GM23338 (cell line): Measurements from ENCODE around the gene ZSCAN9. TPM values are rescaled to one million over a fixed set of nuclear protein-coding genes. Genes with fewer than 3 reads are reported as not detected.

Source experiments
- ATAC-seq: fragments of 200-7000 bp; cut with Tn5 transposase; 3 replicates; pipeline ENCODE4 v1.9.1; 2020
- DNase-seq: peaks from one replicate; pipeline ENCODE4 v3.0.0-alpha.2; 2015; ENCODE audit warnings: low spot score
- H2AFZ ChIP-seq: fragments of 200-600 bp; sonication (generic); 2 replicates; pipeline ENCODE4 v1.8.0; 2016; ENCODE audit warnings: antibody characterized with exemption, mild to moderate bottlenecking, moderate library complexity
- H3F3A ChIP-seq: fragments of 200-600 bp; sonication (generic); replicated peaks from 2 replicates; pipeline ENCODE4 v1.8.0; 2017; ENCODE audit warnings: antibody characterized with exemption, mixed run types, low read depth
- H3K27ac ChIP-seq: fragments of 200-600 bp; sonication (generic); 2 replicates; pipeline ENCODE4 v1.6.1; 2016; ENCODE audit warnings: low read depth
- H3K27me3 ChIP-seq: fragments of 200-600 bp; sonication (generic); 2 replicates; pipeline ENCODE4 v1.8.0; 2016; ENCODE audit warnings: mild to moderate bottlenecking, mixed run types, moderate library complexity; ENCODE audit not compliant: insufficient read depth
- H3K36me3 ChIP-seq: fragments of 200-600 bp; sonication (generic); 2 replicates; pipeline ENCODE4 v1.8.0; 2016; ENCODE audit warnings: mild to moderate bottlenecking; ENCODE audit not compliant: insufficient read depth
- H3K4me1 ChIP-seq: fragments of 200-600 bp; sonication (generic); 2 replicates; pipeline ENCODE4 v1.8.0; 2016; ENCODE audit warnings: mild to moderate bottlenecking, moderate library complexity; ENCODE audit not compliant: insufficient read depth
- H3K4me2 ChIP-seq: fragments of 200-600 bp; sonication (generic); 2 replicates; pipeline ENCODE4 v1.7.1; 2017; ENCODE audit warnings: mixed run types
- H3K4me3 ChIP-seq: fragments of 200-600 bp; sonication (generic); 2 replicates; pipeline ENCODE4 v1.6.1; 2016; ENCODE audit warnings: mixed run types
- H3K79me2 ChIP-seq: fragments of 200-600 bp; sonication (generic); replicated peaks from 2 replicates; pipeline ENCODE4 v1.8.0; 2017; ENCODE audit warnings: mild to moderate bottlenecking; ENCODE audit not compliant: insufficient read depth
- H3K9me2 ChIP-seq: fragments of 200-600 bp; sonication (generic); 2 replicates; pipeline ENCODE4 v1.8.0; 2017; ENCODE audit not compliant: insufficient read depth
- H4K20me1 ChIP-seq: fragments of 200-600 bp; sonication (generic); replicated peaks from 2 replicates; pipeline ENCODE4 v1.8.0; 2017; ENCODE audit warnings: mild to moderate bottlenecking; ENCODE audit not compliant: insufficient read depth
- H3K27ac Mint-ChIP-seq: 2 replicates; pipeline ENCODE4 v1.8.0; 2020; ENCODE audit warnings: inconsistent platforms, mild to moderate bottlenecking, moderate library complexity, mixed read lengths
- H3K27me3 Mint-ChIP-seq: 3 replicates; pipeline ENCODE4 v1.8.0; 2022; ENCODE audit warnings: low read depth, mild to moderate bottlenecking, moderate library complexity, mixed read lengths, inconsistent platforms; ENCODE audit not compliant: insufficient read depth, poor library complexity
- H3K36me3 Mint-ChIP-seq: 3 replicates; pipeline ENCODE4 v1.8.0; 2021; ENCODE audit warnings: low read depth, mild to moderate bottlenecking, inconsistent platforms, moderate library complexity, mixed read lengths
- H3K4me1 Mint-ChIP-seq: 3 replicates; pipeline ENCODE4 v1.8.0; 2020; ENCODE audit warnings: mild to moderate bottlenecking, inconsistent platforms, mixed read lengths
- H3K4me3 Mint-ChIP-seq: 3 replicates; pipeline ENCODE4 v1.8.0; 2021; ENCODE audit warnings: moderate library complexity, mild to moderate bottlenecking, inconsistent platforms, mixed read lengths
- H3K9me3 Mint-ChIP-seq: 3 replicates; pipeline ENCODE4 v1.8.0; 2020; ENCODE audit warnings: moderate library complexity, mild to moderate bottlenecking, inconsistent platforms, mixed read lengths
- CREB1 ChIP-seq: fragments of 250-450 bp; sonication (Bioruptor Pico); IDR thresholded peaks from 2 replicates; pipeline ENCODE4 v1.5.0; 2020; ENCODE audit warnings: low read depth, mild to moderate bottlenecking, moderate library complexity
- CTCF ChIP-seq, 2 experiments: fragments of 200-600 bp in 1 of 2; sonication (generic) in 1 of 2; conservative IDR thresholded peaks; 2 replicates each; pipeline versions ENCODE4 v1.5.1 to v1.6.1; 2016 to 2017; ENCODE audit warnings: antibody characterized with exemption in 2 of 2, low read depth in 2 of 2, mild to moderate bottlenecking in 2 of 2, moderate library complexity in 1 of 2
- ETS1 ChIP-seq: IDR thresholded peaks from 2 replicates; pipeline ENCODE4 v1.6.1; 2016; ENCODE audit warnings: antibody characterized with exemption
- EZH2 ChIP-seq: fragments of 200-600 bp; sonication (generic); IDR thresholded peaks from one replicate; pipeline ENCODE4 v1.8.0; 2017; ENCODE audit warnings: antibody characterized with exemption, mild to moderate bottlenecking, low read depth; ENCODE audit not compliant: unreplicated experiment
- EZH2phosphoT487 ChIP-seq: fragments of 200-600 bp; sonication (generic); IDR thresholded peaks from one replicate; pipeline ENCODE4 v1.8.1; 2018; ENCODE audit warnings: antibody characterized with exemption; ENCODE audit not compliant: unreplicated experiment
- JUNB ChIP-seq: IDR thresholded peaks from one replicate; pipeline ENCODE4 v1.6.1; 2016; ENCODE audit warnings: antibody characterized with exemption; ENCODE audit not compliant: unreplicated experiment
- NANOG ChIP-seq: IDR thresholded peaks from 2 replicates; pipeline ENCODE4 v1.6.1; 2016; ENCODE audit warnings: antibody characterized with exemption, borderline replicate concordance
- POLR2AphosphoS5 ChIP-seq: IDR thresholded peaks from 2 replicates; pipeline ENCODE4 v1.6.1; 2016; ENCODE audit warnings: antibody characterized with exemption, low read depth
- REST ChIP-seq: IDR thresholded peaks from one replicate; pipeline ENCODE4 v1.6.1; 2018; ENCODE audit warnings: antibody characterized with exemption; ENCODE audit not compliant: unreplicated experiment
- STAT1 ChIP-seq: IDR thresholded peaks from one replicate; pipeline ENCODE4 v1.6.1; 2016; ENCODE audit warnings: antibody characterized with exemption; ENCODE audit not compliant: unreplicated experiment
- ZNF114 ChIP-seq: fragments of 250-450 bp; sonication (Bioruptor Pico); IDR thresholded peaks from 2 replicates; pipeline ENCODE4 v1.5.0; 2020; ENCODE audit warnings: mild to moderate bottlenecking, moderate library complexity
- ZNF331 ChIP-seq: fragments of 250-450 bp; sonication (Bioruptor Pico); IDR thresholded peaks from 2 replicates; pipeline ENCODE4 v1.5.0; 2020; ENCODE audit warnings: low read depth, mild to moderate bottlenecking, moderate library complexity
- ZNF462 ChIP-seq: fragments of 250-450 bp; sonication (Bioruptor Pico); IDR thresholded peaks from 2 replicates; pipeline ENCODE4 v1.5.0; 2020; ENCODE audit warnings: mild to moderate bottlenecking, moderate library complexity
- polyA plus RNA-seq: library from polyadenylated mRNA; unstranded; fragments of >200 nt; fragmentation: Nextera tagmentation; extraction: Ambion mirVana; gene quantifications from 2 replicates; pipeline ENCODE4 v1.2.1, GENCODE V29; 2016
- total RNA-seq: library from RNA; depleted of rRNA; stranded (reverse); fragments of >200 nt; shearing (Covaris generic); gene quantifications from 2 replicates; pipeline ENCODE4 v1.2.3, GENCODE V29; 2014

ZSCAN9 gene
- total and polyA plus RNA-seq, 2 experiments from 2014 or later = 10.0 to 10.9 TPM

DNA sequence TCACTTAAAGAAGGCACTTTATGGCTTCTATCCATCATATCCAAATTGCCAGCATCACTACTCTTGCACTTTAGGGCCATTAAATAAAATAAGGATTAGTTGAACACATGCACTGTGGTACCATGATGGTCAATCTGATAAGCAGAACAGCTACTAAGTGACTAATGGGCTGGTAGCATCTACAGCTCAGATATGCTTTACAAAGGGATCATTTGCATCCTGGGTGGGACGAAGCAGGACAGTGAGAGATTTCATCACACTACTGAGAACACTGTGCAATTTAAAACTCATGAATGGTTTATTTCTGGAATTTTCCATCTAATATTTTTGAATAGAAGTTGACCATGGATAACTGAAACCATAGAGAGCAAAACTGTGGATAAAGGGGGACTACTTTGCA, 25.1 kb upstream of the ZSCAN9 start:
- Histone ChIP-seq H3K79me2 (no peaks in the 10 kb centered on the region), H3K27me3 (peaks cover 47% of the 10 kb centered on the region), H2AFZ (no peak overlapping the region), H3K27ac (no peak overlapping the region), H3K36me3 (no peaks in the 10 kb centered on the region), H3K4me1 (no peaks in the 10 kb centered on the region), H3K9me2 (0 out of 2 replicates have a peak, but pooled peaks cover 16% of the 10 kb centered on the region), H3F3A (no peaks in the 10 kb centered on the region), H4K20me1 (no peaks in the 10 kb centered on the region), H3K4me2 (no peak overlapping the region), H3K4me3 (no peak overlapping the region)
- H3K36me3 Mint-ChIP-seq = no peaks in the 10 kb centered on the region; the same call in 2 of the 3 replicates
- no peak overlapping the region for H3K4me3 Mint-ChIP-seq
- peaks cover 10% of the 10 kb centered on the region for H3K27me3 Mint-ChIP-seq
- DNase-seq (no peak), ATAC-seq (no peak)
- TF ChIP-seq EZH2phosphoT487 (no peak), ETS1 (no peak), CREB1 (CRISPR knock-in tag) (no peak), REST (no peak), JUNB (no peak), POLR2AphosphoS5 (no peak), ZNF331 (CRISPR knock-in tag) (no peak), EZH2 (no peak), NANOG (no peak), ZNF114 (CRISPR knock-in tag) (no peak), ZNF462 (CRISPR knock-in tag) (no peak), STAT1 (no peak), CTCF (conservative IDR thresholded peaks at IDR 0.05; ENCODE audit: low read depth in 2 of 2) (no peak)
- peaks cover 18% of the 10 kb centered on the region for H3K9me3 Mint-ChIP-seq
- H3K27ac Mint-ChIP-seq = no peak overlapping the region
- H3K4me1 Mint-ChIP-seq = no peaks in the 10 kb centered on the region
